ENCODE results near the gene EZR.

- TF ChIP-seq CTCF (IDR thresholded peaks at IDR 0.05; ENCODE audit: poor library complexity) (peak; percentile 7), EZH2 (IDR thresholded peaks at IDR 0.05; ENCODE audit: borderline replicate concordance) (no peak)
These were observed 19.9 kb downstream of the EZR start for GRCh38 chr6:158799051-158799792.
